Type B pancreatic cell (in vitro differentiated cells): Measurements from ENCODE around the gene ANKS3. TPM values are rescaled to one million over a fixed set of nuclear protein-coding genes. Genes with fewer than 3 reads are reported as not detected.
A peak's percentile ranks its signal among the peaks of the same experiment; 100 is the strongest.

Source experiments
- DNase-seq: peaks from one replicate; pipeline ENCODE4 v3.0.0; 2021; ENCODE audit warnings: mixed read lengths; ENCODE audit not compliant: unreplicated experiment; ENCODE audit errors: extremely low spot score
- H3K27ac Mint-ChIP-seq: 2 replicates; pipeline ENCODE4 v1.8.0; 2021; ENCODE audit warnings: mild to moderate bottlenecking, mixed read lengths
- H3K27me3 Mint-ChIP-seq: 2 replicates; pipeline ENCODE4 v1.8.0; 2021; ENCODE audit warnings: mixed read lengths
- H3K36me3 Mint-ChIP-seq: 2 replicates; pipeline ENCODE4 v1.8.0; 2021; ENCODE audit warnings: mixed read lengths
- H3K4me1 Mint-ChIP-seq: one replicate; pipeline ENCODE4 v1.8.0; 2021; ENCODE audit warnings: mixed read lengths; ENCODE audit not compliant: unreplicated experiment
- H3K4me3 Mint-ChIP-seq: 2 replicates; pipeline ENCODE4 v1.8.0; 2021; ENCODE audit warnings: mild to moderate bottlenecking, mixed read lengths
- H3K9me3 Mint-ChIP-seq: 2 replicates; pipeline ENCODE4 v1.8.0; 2021; ENCODE audit warnings: mixed read lengths
- long read RNA-seq: library from polyadenylated mRNA; unstranded; transcript quantifications from one replicate; pipeline ENCODE4 v2.0.0, GENCODE V29; 2020
- total RNA-seq: library from RNA; stranded (reverse); gene quantifications from 2 replicates; pipeline ENCODE4 v1.2.1, GENCODE V29; 2021; ENCODE audit warnings: low replicate concordance
- TF ChIP-seq, protein P1 (sequence below): fragments of 200-600 bp; sonication (generic); conservative IDR thresholded peaks from 2 replicates; pipeline ENCODE4 v1.5.0; 2021; ENCODE audit warnings: antibody characterized with exemption, mild to moderate bottlenecking

The ANKS3 gene, protein sequence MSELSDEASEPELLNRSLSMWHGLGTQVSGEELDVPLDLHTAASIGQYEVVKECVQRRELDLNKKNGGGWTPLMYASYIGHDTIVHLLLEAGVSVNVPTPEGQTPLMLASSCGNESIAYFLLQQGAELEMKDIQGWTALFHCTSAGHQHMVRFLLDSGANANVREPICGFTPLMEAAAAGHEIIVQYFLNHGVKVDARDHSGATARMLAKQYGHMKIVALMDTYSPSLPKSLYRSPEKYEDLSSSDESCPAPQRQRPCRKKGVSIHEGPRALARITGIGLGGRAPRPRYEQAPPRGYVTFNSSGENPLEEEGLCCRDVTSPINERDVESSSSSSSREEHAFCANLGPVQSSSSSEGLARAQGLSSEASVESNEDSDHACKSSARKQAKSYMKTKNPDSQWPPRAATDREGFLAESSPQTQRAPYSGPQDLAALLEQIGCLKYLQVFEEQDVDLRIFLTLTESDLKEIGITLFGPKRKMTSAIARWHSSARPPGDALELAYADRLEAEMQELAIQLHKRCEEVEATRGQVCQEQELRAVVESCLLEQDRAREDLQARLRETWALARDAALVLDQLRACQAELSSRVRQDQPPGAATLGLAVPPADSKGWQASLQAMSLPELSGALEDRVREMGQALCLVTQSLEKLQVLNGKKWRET
- 21.6 and 36.7 TPM in 2 replicates for total RNA-seq
- long read RNA-seq: 0 reads

DNA sequence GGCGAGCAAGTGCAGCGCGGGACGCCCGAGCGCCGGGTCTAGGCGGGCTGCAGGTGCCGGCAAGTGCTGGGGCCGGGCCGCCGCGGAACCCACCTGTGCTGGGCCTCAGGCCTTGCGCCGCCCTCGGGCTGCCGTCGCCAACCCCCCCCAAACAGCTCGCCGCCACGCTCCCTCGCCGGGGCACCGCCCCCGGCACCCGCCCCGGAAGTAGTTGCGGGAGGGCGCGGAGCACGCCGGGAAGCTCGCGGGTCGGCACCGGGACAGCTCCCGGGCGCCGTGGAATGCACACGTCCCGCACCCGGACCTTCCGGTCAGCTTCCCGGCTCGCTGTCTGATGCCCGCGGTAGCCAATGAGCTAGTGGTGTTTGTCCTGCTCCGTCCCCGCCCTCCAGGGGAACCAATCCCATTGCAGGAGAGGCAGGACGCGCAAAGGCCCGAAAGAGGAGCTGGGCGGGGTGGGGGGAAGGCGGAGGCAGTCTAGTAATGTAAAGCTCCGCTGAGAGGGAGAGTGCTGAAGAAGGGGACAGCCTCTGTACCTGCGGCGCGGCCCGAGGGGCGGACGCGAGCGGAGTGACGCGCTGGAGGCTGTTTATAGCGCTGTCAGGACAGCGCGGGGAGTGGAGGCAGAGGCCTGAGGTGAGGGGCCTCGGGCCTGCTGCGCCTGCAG lies at the start of gene ANKS3, which contains the start of gene DNAAF8:
Gene ANKS3, minus strand, starts transcription at position 209 of the 667 bp plus-strand sequence. CDS start 4,122 bp downstream, outside the sequence.
Gene DNAAF8, plus strand, starts transcription at position 475 of the 667 bp plus-strand sequence. CDS start 1,978 bp downstream, outside the sequence.
- DNase-seq: peak; percentile 95
- Mint-ChIP-seq H3K4me3 (peak within 1 kb of the TSS; percentile 97), H3K9me3 (no peaks in the 10 kb centered on the region), H3K36me3 (no peaks in the 10 kb centered on the region), H3K4me1 (peaks cover 8% of the 10 kb centered on the region), H3K27me3 (peaks cover 4% of the 10 kb centered on the region), H3K27ac (peak within 1 kb of the TSS; percentile 97)
- TF ChIP-seq, protein P1, sequence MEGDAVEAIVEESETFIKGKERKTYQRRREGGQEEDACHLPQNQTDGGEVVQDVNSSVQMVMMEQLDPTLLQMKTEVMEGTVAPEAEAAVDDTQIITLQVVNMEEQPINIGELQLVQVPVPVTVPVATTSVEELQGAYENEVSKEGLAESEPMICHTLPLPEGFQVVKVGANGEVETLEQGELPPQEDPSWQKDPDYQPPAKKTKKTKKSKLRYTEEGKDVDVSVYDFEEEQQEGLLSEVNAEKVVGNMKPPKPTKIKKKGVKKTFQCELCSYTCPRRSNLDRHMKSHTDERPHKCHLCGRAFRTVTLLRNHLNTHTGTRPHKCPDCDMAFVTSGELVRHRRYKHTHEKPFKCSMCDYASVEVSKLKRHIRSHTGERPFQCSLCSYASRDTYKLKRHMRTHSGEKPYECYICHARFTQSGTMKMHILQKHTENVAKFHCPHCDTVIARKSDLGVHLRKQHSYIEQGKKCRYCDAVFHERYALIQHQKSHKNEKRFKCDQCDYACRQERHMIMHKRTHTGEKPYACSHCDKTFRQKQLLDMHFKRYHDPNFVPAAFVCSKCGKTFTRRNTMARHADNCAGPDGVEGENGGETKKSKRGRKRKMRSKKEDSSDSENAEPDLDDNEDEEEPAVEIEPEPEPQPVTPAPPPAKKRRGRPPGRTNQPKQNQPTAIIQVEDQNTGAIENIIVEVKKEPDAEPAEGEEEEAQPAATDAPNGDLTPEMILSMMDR: no peak

DNA sequence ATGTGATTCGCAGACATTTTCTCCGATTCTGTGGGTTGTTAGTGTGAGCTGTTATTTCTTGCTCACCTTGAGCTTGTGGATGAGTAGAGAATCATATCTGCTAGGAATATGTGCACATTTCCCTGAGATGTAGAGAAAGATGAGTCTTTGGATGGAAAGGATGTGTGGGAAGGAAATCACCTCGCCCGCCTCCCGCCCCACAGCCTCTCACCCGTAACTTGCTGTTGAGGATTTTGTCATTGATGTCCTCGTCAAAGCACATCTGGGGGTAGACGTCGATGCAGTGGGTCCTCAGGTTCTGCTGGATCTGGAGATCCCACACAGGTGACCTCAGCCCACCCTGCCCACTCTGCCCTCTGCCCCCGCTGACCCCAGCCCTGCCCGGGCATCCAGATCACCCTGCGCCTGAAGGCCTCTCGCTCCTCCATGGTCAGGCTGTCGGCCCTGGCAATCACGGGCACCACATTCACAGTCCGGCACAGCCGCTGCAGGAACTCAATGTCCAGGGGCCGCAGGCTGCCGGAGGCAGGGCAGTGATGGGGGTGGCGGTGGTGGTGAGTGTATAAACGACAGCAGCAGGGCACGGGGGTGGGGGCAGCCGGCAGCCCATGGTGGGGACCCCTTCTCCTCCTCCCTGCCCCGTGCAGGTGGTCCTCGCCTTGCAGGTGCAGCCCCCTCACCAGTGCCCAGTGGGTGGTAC lies 49.3 kb upstream of the ANKS3 start:
- no peak overlapping the region for H3K27ac Mint-ChIP-seq
- TF ChIP-seq, protein P1: no peak
- DNase-seq: no peak
- H3K4me3 Mint-ChIP-seq: no peak overlapping the region
- no peaks in the 10 kb centered on the region for H3K27me3 Mint-ChIP-seq
- H3K9me3 Mint-ChIP-seq: no peaks in the 10 kb centered on the region
- H3K4me1 Mint-ChIP-seq: no peaks in the 10 kb centered on the region
- H3K36me3 Mint-ChIP-seq: no peaks in the 10 kb centered on the region

DNA sequence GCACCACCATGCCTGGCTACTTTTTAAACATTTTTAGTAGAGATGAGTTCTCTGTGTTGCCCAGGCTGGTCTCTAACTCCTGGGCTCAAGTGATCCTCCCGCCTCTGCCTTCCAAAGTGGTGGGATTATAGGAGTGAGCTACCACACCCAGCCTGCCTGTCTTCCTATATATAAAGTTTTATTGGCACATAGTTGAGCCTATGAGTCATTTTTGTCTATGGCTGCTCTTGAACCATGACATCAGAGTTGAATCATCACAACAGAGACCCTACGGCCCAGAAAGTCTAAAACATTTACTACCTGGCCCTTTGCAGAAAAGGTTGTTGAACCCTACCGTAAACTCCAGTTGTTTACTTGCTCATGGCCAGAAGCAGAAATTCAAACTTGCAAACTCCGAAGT lies 46.2 kb upstream of the ANKS3 start:
- H3K27ac Mint-ChIP-seq: no peak overlapping the region
- no peaks in the 10 kb centered on the region for H3K9me3 Mint-ChIP-seq
- no peak overlapping the region for H3K4me3 Mint-ChIP-seq
- H3K36me3 Mint-ChIP-seq: no peaks in the 10 kb centered on the region
- TF ChIP-seq, protein P1: no peak
- no peak for DNase-seq
- H3K27me3 Mint-ChIP-seq: no peaks in the 10 kb centered on the region
- no peaks in the 10 kb centered on the region for H3K4me1 Mint-ChIP-seq

DNA sequence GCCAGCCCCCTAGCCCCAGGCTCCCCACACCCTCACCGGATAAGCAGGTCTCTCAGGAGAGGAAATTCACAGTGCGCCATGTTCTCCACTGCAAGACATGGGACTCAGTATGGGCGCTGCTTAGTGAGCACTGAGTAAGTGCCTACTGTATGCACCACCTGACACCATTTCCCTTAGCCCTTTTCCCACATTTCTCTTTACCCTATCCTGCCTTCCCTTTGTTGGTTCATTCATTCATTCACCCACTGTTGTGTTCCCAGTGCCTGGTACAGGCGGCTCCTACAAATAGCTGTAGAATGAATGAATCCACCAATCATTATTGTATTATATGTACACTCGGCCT lies 44.0 kb upstream of the ANKS3 start:
- TF ChIP-seq, protein P1: no peak
- no peak for DNase-seq
- Mint-ChIP-seq H3K27me3 (no peaks in the 10 kb centered on the region), H3K27ac (no peak overlapping the region), H3K4me3 (no peak overlapping the region), H3K4me1 (no peaks in the 10 kb centered on the region), H3K9me3 (no peaks in the 10 kb centered on the region), H3K36me3 (no peaks in the 10 kb centered on the region)

DNA sequence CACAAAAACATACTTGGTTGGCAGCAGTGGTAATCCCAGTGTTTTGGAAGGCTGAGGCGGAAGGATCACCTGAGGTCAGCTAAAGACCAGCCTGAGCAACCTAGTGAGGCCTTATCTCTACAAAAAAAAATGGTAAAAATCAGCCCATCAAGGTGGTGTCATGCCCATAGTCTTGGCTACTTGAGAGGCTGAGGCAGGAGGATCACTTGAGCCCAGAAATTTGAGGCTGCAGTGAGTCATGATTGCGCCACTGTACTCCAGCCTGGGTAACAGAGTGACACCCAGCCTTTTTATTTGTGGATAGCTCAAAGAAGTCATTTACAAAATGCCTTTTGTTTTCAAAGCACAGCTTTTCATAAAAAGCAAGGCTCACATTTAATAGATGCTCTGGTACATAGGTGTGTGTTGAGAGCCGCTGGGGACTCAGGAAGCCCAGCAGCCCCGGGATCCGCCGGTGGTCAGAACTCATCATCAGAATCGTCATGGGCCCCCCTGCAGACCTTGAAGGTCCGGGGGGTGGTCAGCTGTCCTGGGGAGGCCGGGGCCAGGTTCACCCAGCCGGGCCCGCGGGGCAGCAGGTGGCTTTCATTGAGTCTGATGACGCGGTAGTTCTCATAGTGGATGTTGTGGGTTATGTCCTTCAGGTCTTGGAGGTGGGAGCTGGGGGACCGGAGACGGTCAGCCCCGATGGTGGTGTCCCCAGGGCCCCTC lies 43.4 kb upstream of the ANKS3 start:
- TF ChIP-seq, protein P1: no peak
- Mint-ChIP-seq H3K36me3 (no peaks in the 10 kb centered on the region), H3K9me3 (no peaks in the 10 kb centered on the region), H3K4me1 (no peaks in the 10 kb centered on the region), H3K4me3 (no peak overlapping the region), H3K27ac (no peak overlapping the region), H3K27me3 (no peaks in the 10 kb centered on the region)
- DNase-seq: no peak
